Gastrocnemius medialis (tissue), 4 donors: ENCODE results near the gene MINAR2. TPM values are rescaled to one million over a fixed set of nuclear protein-coding genes. Genes with fewer than 3 reads are reported as not detected.

ENCODE experiments used
- ATAC-seq, 2 donors: fragments of 150-250 bp; one replicate each; pipeline ENCODE4 v1.9.1; 2016
- DNase-seq, 2 donors: peaks; one replicate each; pipeline ENCODE4 v3.0.0-alpha.2; 2019
- H3K27ac ChIP-seq, 4 donors: fragments of 200-600 bp; sonication (generic); 1 replicate in 1 of 4; 2 replicates in 3 of 4; pipeline ENCODE4 v1.5.1; 2016 to 2018; ENCODE audit warnings: mild to moderate bottlenecking in 2 of 4, moderate library complexity in 1 of 4
- H3K27me3 ChIP-seq, 3 donors: fragments of 200-600 bp; sonication (generic) in 2 of 3; 1 replicate in 1 of 3; 2 replicates in 2 of 3; pipeline versions ENCODE4 v1.5.1 to v1.6.0; 2016 to 2019; ENCODE audit warnings: mild to moderate bottlenecking in 1 of 3, moderate library complexity in 1 of 3
- H3K36me3 ChIP-seq, 2 donors: fragments of 200-600 bp; sonication (generic) in 1 of 2; one replicate each; pipeline ENCODE4 v1.5.1; 2017 to 2018
- H3K4me1 ChIP-seq, 2 donors: fragments of 200-600 bp; sonication (generic) in 1 of 2; one replicate each; pipeline ENCODE4 v1.5.1; 2016 to 2017; ENCODE audit warnings: mild to moderate bottlenecking in 2 of 2
- H3K4me3 ChIP-seq, 4 donors: fragments of 200-600 bp; sonication (generic) in 3 of 4; 1 replicate in 1 of 4; 2 replicates in 3 of 4; pipeline ENCODE4 v1.5.1; 2016 to 2019; ENCODE audit warnings: mild to moderate bottlenecking in 2 of 4
- H3K9me3 ChIP-seq, 3 donors: fragments of 200-600 bp; sonication (generic) in 2 of 3; 1 replicate in 1 of 3; 2 replicates in 2 of 3; pipeline ENCODE4 v1.5.1; 2016 to 2019
- CTCF ChIP-seq, 5 experiments: fragments of 450-650 bp in 3 of 5; fragments of 200-600 bp in 2 of 5; sonication (generic) in 2 of 5; IDR thresholded peaks in 4 of 5; conservative IDR thresholded peaks in 1 of 5; 1 replicate in 4 of 5; 2 replicates in 1 of 5; pipeline ENCODE4 v1.5.1; 2016 to 2019; ENCODE audit warnings: antibody characterized with exemption in 5 of 5, mild to moderate bottlenecking in 3 of 5, moderate library complexity in 3 of 5
- POLR2A ChIP-seq, 2 donors: fragments of 450-650 bp; IDR thresholded peaks; one replicate each; pipeline ENCODE4 v1.6.1; 2017; ENCODE audit warnings: antibody characterized with exemption in 2 of 2, mild to moderate bottlenecking in 2 of 2, moderate library complexity in 2 of 2
- in situ Hi-C, 4 donors: fragments of 200-750 bp; cut with MboI; loops; one replicate each; pipeline versions ENCODE4 v1.15.0 to v1.8.0; 2017; ENCODE audit warnings: low sequenced_read_pairs in 4 of 4
- intact Hi-C: fragments of 100-400 bp; cut with DNase I; formaldehyde crosslinking; loops from one replicate; pipeline ENCODE4 v1.15.1; 2023; ENCODE audit warnings: low total_unique reads
- total RNA-seq, 4 donors: library from RNA; depleted of rRNA; stranded (reverse); fragments of >200 nt; gene quantifications; one replicate each; pipeline versions ENCODE4 v1.1.0 to v1.2.3, GENCODE V29; 2016

Gene MINAR2
- total RNA-seq, 4 donors from 2014 or later, result not detected

GRCh38 chr5:129748913-129749880, 1.3 kb downstream of the MINAR2 start:
- ATAC-seq (no peak), DNase-seq (no peak)
- H3K36me3 ChIP-seq, result no peaks in the 10 kb centered on the region
- in situ Hi-C loops, result no loop called here
- TF ChIP-seq CTCF (IDR thresholded peaks at IDR 0.05 in 4 of 5, conservative IDR thresholded peaks at IDR 0.05 in 1 of 5), result no peak
- no peak for TF ChIP-seq POLR2A (IDR thresholded peaks at IDR 0.05)
- no peaks in the 10 kb centered on the region for H3K9me3 ChIP-seq
- no peak overlapping the region for H3K4me3 ChIP-seq
- H3K27me3 ChIP-seq, result no peaks in the 10 kb centered on the region
- intact Hi-C loops, result no loop called here
- no peak overlapping the region for H3K27ac ChIP-seq
- H3K4me1 ChIP-seq, result no peaks in the 10 kb centered on the region

GRCh38 chr5:129760636-129761325, 12.9 kb downstream of the MINAR2 start:
- Histone ChIP-seq H3K4me1 (no peaks in the 10 kb centered on the region), H3K4me3 (no peak overlapping the region), H3K9me3 (no peaks in the 10 kb centered on the region), H3K27ac (no peak overlapping the region), H3K27me3 (no peaks in the 10 kb centered on the region), H3K36me3 (no peaks in the 10 kb centered on the region)
- no peak for TF ChIP-seq CTCF (IDR thresholded peaks at IDR 0.05 in 4 of 5, conservative IDR thresholded peaks at IDR 0.05 in 1 of 5)
- TF ChIP-seq POLR2A (IDR thresholded peaks at IDR 0.05), result no peak
- ATAC-seq (no peak), DNase-seq (no peak)
- in situ Hi-C loops (loop anchor here in 3 of 4 donors (10.0 to 25.0 kb wide), 5 partner anchors 348 to 1548 kb away; no protein-coding TSS in a partner anchor), intact Hi-C loops (no loop called here)

- intact Hi-C loops (no loop called here), in situ Hi-C loops (loop anchor here in 3 of 4 donors (10.0 to 25.0 kb wide), 5 partner anchors 351 to 1551 kb away; no protein-coding TSS in a partner anchor)
- Histone ChIP-seq H3K4me3 (no peak overlapping the region), H3K9me3 (no peaks in the 10 kb centered on the region), H3K36me3 (no peaks in the 10 kb centered on the region), H3K4me1 (no peaks in the 10 kb centered on the region), H3K27ac (no peak overlapping the region), H3K27me3 (no peaks in the 10 kb centered on the region)
- DNase-seq, result no peak
- no peak for ATAC-seq
- TF ChIP-seq CTCF (IDR thresholded peaks at IDR 0.05 in 4 of 5, conservative IDR thresholded peaks at IDR 0.05 in 1 of 5) (no peak), POLR2A (IDR thresholded peaks at IDR 0.05) (no peak)
Observed at GRCh38 chr5:129763651-129764050, 15.8 kb downstream of the MINAR2 start.

GRCh38 chr5:129766798-129767197, 18.9 kb downstream of the MINAR2 start:
- ATAC-seq (no peak), DNase-seq (no peak)
- intact Hi-C loops (loop anchor here (5.0 kb wide), 1 partner anchor 594 kb away; no protein-coding TSS in a partner anchor), in situ Hi-C loops (loop anchor here in 3 of 4 donors (10.0 to 25.0 kb wide), 5 partner anchors 354 to 1554 kb away; no protein-coding TSS in a partner anchor)
- no peak overlapping the region for H3K4me3 ChIP-seq
- H3K4me1 ChIP-seq, result no peaks in the 10 kb centered on the region
- no peak overlapping the region for H3K27ac ChIP-seq
- H3K36me3 ChIP-seq, result no peaks in the 10 kb centered on the region
- H3K9me3 ChIP-seq, result no peaks in the 10 kb centered on the region
- TF ChIP-seq CTCF (IDR thresholded peaks at IDR 0.05 in 4 of 5, conservative IDR thresholded peaks at IDR 0.05 in 1 of 5) (no peak), POLR2A (IDR thresholded peaks at IDR 0.05) (no peak)
- no peaks in the 10 kb centered on the region for H3K27me3 ChIP-seq
